Kidney capillary endothelial cell (primary cell): ENCODE results near the gene TSPAN12.

Experiments used
- DNase-seq: peaks from one replicate; pipeline ENCODE4 v3.0.0-alpha.2; 2018; ENCODE audit warnings: low spot score

The TSPAN12 gene

GRCh38 chr7:120842121-120842621 is 15.8 kb downstream of the TSPAN12 start:
- no peak for DNase-seq

GRCh38 chr7:120841608-120842007 is 16.3 kb downstream of the TSPAN12 start:
- no peak for DNase-seq

- DNase-seq, result no peak
Measured at GRCh38 chr7:120838281-120838682, 19.7 kb downstream of the TSPAN12 start.

DNA sequence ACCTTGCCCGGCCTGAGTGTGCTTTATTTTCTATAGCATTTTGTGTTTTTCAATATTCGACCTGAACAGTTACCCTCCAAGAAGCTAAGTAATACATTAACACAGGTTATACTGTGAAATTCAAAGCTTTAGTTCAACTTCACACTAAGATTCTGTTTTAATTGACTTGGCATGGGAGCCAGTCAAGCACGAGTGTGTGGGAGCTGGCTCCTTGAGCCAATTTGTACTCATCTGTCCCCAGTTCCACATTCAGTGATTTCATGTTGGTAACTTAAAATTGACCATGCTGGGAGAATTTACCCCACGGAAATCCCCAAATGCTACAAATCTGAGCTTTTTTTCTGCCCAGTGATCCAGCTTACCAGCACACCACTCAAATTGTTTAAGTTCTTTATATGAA is 20.3 kb downstream of the TSPAN12 start:
- DNase-seq, result no peak

GRCh38 chr7:120836556-120837115 is 21.3 kb downstream of the TSPAN12 start:
- DNase-seq, result no peak

DNA sequence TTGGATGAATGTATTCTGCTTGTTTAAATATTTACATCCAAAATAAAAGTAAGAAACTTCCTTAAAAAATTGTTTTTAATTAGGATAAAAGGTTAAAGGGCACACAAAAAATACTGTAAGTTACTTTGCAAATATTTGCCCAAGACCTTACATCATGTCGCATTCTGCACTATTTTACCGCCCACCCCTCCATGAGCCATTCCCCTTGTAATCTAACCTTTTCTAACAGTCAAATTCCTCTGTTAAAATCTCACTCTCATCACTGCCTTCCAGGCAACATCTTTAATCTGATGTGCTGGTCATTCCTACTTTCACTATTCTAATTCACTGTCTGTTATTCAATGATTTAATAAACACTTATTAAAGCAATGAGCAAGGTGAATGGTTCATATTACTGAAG is 23.2 kb downstream of the TSPAN12 start:
- no peak for DNase-seq

GRCh38 chr7:120833546-120833945 is 24.4 kb downstream of the TSPAN12 start:
- DNase-seq, result no peak

GRCh38 chr7:120832803-120833202 is 25.1 kb downstream of the TSPAN12 start:
- no peak for DNase-seq

- DNase-seq, result no peak
Measured at GRCh38 chr7:120831260-120831659, 26.7 kb downstream of the TSPAN12 start.

DNA sequence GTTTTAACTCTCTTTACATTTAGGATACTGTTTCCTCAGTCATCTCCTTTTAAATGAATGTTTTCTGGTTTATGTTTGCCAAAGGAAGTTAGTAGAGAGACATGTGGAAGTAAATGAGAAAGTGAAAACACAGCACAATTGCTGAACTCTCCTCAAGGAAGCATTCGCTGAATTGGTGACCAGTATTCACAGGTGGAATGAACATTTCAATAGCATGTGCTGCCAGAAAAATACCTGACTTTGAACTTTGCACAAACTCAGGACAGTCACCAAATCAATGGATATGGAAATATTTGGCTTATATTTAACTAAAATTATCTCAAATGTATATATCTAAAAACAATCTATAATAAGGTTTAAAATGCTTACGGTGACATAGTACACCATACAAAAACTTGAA is 28.5 kb downstream of the TSPAN12 start:
- no peak for DNase-seq

GRCh38 chr7:120828528-120828927 is 29.4 kb downstream of the TSPAN12 start:
- no peak for DNase-seq

DNA sequence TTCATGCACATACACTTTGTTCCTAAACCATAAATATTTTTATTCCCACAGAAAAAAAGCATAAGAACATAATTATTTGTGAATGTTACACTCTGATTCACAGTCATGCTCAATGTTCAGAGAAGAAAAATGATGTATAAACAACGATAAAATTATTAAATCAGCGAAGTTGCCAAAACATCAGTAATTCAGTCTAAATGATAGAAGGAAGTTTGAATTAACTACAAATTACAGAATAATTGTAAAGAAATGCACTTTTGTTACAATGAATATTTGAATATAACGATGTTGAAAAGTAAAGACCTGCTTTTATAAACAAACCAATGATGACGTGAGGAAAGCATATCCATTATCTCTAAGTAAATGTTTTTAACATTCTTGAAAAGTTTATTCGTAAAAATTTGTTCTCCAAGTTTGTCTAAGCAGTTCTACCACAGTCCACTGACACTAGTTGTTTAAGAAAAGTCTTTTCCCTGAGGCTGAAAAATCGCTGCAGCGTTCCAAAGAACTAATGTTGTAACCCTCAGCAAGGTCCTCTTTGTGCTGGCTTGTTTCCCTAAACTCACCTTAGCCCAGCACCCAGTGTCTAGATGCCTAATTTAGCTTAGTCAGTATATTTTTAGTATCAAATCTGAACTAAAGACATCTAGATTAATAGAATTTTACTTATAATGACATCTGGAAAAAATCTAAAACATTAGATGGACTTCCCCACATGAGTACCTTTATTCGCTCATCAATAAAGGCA is 30.4 kb downstream of the TSPAN12 start:
- no peak for DNase-seq

GRCh38 chr7:120825576-120825975 is 32.4 kb downstream of the TSPAN12 start:
- DNase-seq, result no peak

- DNase-seq, result no peak
Measured at GRCh38 chr7:120825152-120825551, 32.8 kb downstream of the TSPAN12 start.

DNA sequence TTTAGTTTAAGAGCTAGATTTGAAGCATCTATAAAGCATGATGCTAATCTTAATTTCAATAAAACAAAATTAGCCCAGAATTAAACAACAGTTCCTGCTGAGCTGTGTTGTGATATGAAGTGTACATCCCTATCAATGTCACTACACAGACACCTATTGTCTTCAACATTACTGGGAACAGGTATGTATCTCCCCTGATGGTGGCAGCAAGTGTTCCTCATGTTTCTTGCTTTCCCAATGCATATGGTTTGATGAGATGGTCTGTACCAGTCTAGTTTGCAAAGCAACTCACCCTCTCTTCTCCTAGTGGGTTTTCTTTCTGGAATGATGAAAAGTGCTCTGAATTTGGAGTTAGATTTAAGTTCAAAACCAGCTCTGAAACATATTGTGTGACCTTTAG is 38.1 kb downstream of the TSPAN12 start:
- DNase-seq, result no peak

DNA sequence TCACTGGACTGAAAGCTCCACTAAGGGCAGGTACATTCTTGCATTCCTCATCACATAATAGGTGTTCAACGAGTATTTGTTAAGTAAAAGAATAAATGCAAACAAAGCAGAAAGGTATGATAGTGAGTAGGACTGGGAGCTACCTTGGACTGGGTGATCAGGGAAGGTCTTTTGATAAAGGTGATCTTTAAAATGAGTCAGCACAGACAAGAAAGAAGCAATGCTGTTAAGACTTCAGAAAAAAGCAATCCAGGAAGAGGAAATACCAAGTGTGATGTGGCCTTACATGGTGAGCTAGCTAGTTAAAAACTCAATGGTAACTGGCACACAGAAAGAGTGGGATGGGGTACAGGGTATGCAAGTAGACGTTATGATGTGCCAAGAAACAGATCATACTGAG is 40.1 kb downstream of the TSPAN12 start:
- DNase-seq, result no peak

DNA sequence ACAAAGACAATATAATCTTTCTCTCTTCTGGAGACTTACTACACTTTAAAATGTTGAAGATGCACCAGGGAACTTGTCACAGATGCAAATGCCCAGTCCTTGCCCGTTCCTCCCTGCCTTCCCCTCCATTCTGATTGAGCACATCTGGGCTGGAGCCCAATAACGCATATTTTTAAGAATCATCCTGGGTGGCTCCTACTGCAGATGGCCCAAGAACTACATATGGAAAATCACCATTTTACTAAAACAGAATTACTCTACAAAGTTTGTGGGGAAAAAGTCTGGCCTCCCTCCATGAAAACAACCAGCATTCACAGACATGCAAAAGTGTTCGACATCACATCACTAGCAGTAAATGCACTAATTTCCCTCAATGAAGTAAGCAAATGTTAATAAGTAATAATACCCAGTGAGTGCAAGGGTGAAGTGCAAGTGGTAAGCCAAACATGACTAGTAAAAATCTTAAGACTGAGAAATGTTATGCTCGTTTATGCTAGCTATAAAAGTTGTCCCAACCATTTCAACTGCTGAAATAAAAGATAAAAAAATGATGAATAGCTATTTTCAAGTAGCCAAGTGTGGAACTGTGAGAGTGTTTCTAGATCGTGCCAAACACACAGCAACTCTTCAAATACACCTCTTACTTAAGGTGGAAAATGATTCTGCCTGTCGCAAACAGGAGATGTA is 43.5 kb downstream of the TSPAN12 start:
- no peak for DNase-seq

- no peak for DNase-seq
Measured at GRCh38 chr7:120813546-120814252, 44.2 kb downstream of the TSPAN12 start.

- no peak for DNase-seq
Measured at GRCh38 chr7:120813089-120813488, 44.9 kb downstream of the TSPAN12 start.

DNA sequence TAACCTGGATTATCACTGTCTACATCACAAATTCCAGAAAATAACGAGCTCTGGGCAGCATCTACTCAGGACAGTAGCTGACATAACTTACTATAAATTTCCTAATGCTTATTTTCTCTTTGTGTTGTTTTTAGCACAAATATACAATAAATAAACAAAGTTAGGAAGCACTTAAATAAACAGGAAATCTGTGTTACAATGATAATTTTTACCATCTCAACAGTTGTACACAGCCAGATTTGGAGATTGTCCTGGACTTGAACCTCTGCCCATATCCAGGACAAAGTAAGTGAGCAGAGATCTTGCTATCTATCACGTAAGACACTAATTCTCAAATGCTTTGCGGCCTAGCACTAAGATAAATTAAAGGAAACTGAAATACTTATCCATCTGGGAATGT is 48.7 kb downstream of the TSPAN12 start:
- no peak for DNase-seq

DNA sequence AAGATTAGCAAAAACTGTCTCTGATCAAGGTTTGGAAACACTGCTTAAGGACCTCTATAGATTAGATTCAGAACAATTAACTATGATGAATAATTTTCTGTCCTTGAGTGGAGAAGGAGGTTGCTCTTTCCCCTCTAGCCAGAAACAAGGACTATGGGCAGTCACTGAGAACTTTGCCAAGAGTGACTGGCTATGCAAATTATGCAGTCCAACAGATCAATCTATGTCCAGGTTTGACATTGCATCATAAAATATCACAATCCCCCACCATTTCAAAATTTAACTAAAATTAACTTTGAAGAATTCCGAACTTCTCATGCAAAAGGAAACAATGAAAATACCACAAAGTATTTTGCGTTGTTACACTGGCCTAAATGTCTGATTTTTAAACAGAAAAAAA is 50.6 kb downstream of the TSPAN12 start:
- DNase-seq, result no peak

DNA sequence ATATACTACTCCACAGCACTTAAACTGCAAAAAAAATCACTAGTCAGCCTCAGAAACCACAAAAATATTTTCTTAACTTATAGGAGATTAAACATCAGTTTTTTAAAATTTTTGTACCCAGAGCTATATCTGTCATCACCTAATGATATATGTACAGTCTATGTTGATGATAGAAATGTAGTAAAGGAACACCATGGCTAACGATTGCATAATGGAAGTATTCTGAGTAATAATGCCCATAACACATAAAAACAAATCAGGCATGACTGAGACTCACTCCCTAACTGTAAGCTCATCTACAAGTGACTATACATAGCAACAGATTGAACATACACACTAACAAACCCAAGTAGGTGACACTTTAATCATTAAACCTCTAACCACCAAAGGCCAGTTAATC is 51.3 kb downstream of the TSPAN12 start:
- no peak for DNase-seq
